HL-60 (cell line): ENCODE measurements around the gene DEPDC1B.

Experiments used
- DNase-seq, 2 experiments: peaks; one replicate each; pipeline ENCODE4 v3.0.0-alpha.2; 2010 to 2020; ENCODE audit warnings: low read depth in 1 of 2, low spot score in 1 of 2
- H3K27ac ChIP-seq: fragments of 250-450 bp; sonication (Bioruptor Pico); replicated peaks from 2 replicates; pipeline ENCODE4 v1.5.1; 2020; ENCODE audit warnings: mild to moderate bottlenecking, moderate library complexity
- H3K27me3 ChIP-seq: fragments of 250-450 bp; sonication (Bioruptor Pico); 2 replicates; pipeline ENCODE4 v1.5.1; 2021; ENCODE audit warnings: mild to moderate bottlenecking, moderate library complexity; ENCODE audit not compliant: insufficient read depth, poor library complexity, severe bottlenecking
- H3K4me3 ChIP-seq: replicated peaks from 2 replicates; pipeline ENCODE4 v1.5.1; 2011; ENCODE audit warnings: mild to moderate bottlenecking, control low read depth, low read length; ENCODE audit not compliant: insufficient read depth
- CTCF ChIP-seq: IDR thresholded peaks from one replicate; pipeline ENCODE4 v1.5.1; 2011; ENCODE audit warnings: low read length, control low read depth, inconsistent platforms; ENCODE audit not compliant: insufficient read depth
- GABPA ChIP-seq: IDR thresholded peaks from 2 replicates; pipeline ENCODE4 v1.6.1; 2012; ENCODE audit warnings: low read depth
- POLR2AphosphoS5 ChIP-seq: IDR thresholded peaks from 2 replicates; pipeline ENCODE4 v1.6.1; 2012; ENCODE audit warnings: low read depth
- REST ChIP-seq: IDR thresholded peaks from 2 replicates; pipeline ENCODE4 v1.6.1; 2012; ENCODE audit warnings: low read depth; ENCODE audit not compliant: insufficient replicate concordance
- SPI1 ChIP-seq: IDR thresholded peaks from 2 replicates; pipeline ENCODE4 v1.6.1; 2012; ENCODE audit warnings: low read depth, mild to moderate bottlenecking, borderline replicate concordance

The DEPDC1B gene

GRCh38 chr5:60677850-60678664 is 21.9 kb downstream of the DEPDC1B start:
- no peak for TF ChIP-seq POLR2AphosphoS5
- no peak for TF ChIP-seq REST
- no peak for TF ChIP-seq GABPA
- no peak for TF ChIP-seq SPI1
- no peak for TF ChIP-seq CTCF
- no peak for DNase-seq
- no peak overlapping the region for H3K4me3 ChIP-seq
- H3K27me3 ChIP-seq = no peaks in the 10 kb centered on the region
- no peak overlapping the region for H3K27ac ChIP-seq

GRCh38 chr5:60675286-60675685 is 24.7 kb downstream of the DEPDC1B start:
- no peak for DNase-seq
- no peak for TF ChIP-seq POLR2AphosphoS5
- TF ChIP-seq REST = no peak
- TF ChIP-seq SPI1 = no peak
- no peak for TF ChIP-seq CTCF
- TF ChIP-seq GABPA = no peak
- Histone ChIP-seq H3K27me3 (no peaks in the 10 kb centered on the region), H3K27ac (no peak overlapping the region), H3K4me3 (no peak overlapping the region)

GRCh38 chr5:60674251-60675069 is 25.5 kb downstream of the DEPDC1B start:
- no peak for TF ChIP-seq CTCF
- H3K27me3 ChIP-seq = no peaks in the 10 kb centered on the region
- no peak overlapping the region for H3K4me3 ChIP-seq
- no peak overlapping the region for H3K27ac ChIP-seq
- DNase-seq = no peak
